ENCODE results near the gene ACOT11. TPM values are rescaled to one million over a fixed set of nuclear protein-coding genes. Genes with fewer than 3 reads are reported as not detected.

ACOT11 gene
- polyA plus RNA-seq, 1 of the 3 experiments (the other 2 are of a cell fraction) = 6.9 TPM

- TF ChIP-seq ZBTB33 (IDR thresholded peaks at IDR 0.05; ENCODE audit: borderline replicate concordance, low read depth) (no peak), RCOR1 (IDR thresholded peaks at IDR 0.05; ENCODE audit: low read length) (no peak), FOSL2 (IDR thresholded peaks at IDR 0.05; ENCODE audit: borderline replicate concordance, low read depth) (no peak), SMC3 (IDR thresholded peaks at IDR 0.05; ENCODE audit: low read depth, low read length) (no peak), MXI1 (IDR thresholded peaks at IDR 0.05; ENCODE audit: low read depth, low read length) (no peak), NRF1 (IDR thresholded peaks at IDR 0.05; ENCODE audit: low read depth, low read length) (no peak), PBX3 (IDR thresholded peaks at IDR 0.05) (no peak), FOXM1 (IDR thresholded peaks at IDR 0.05; ENCODE audit: low read depth) (no peak), TAF1 (IDR thresholded peaks at IDR 0.05; ENCODE audit: borderline replicate concordance, low read depth, low read length) (no peak), GATA2 (CRISPR knock-in tag; IDR thresholded peaks at IDR 0.05) (no peak), FOXJ3 (CRISPR knock-in tag; IDR thresholded peaks at IDR 0.05) (no peak), RFX5 (IDR thresholded peaks at IDR 0.05; ENCODE audit: low read length) (no peak), SIN3A (IDR thresholded peaks at IDR 0.05; ENCODE audit: borderline replicate concordance, low read depth, low read length) (no peak)
Measured at GRCh38 chr1:54567961-54568360, 19.9 kb downstream of the ACOT11 start (continued).

GRCh38 chr1:54569339-54569738 lies 21.3 kb downstream of the ACOT11 start:
- Histone ChIP-seq H3K9ac (no peak overlapping the region), H2AFZ (ENCODE audit: low read depth) (no peak overlapping the region), H3K4me3 (ENCODE audit: low read depth in 2 of 2, low read length in 1 of 2) (no peak overlapping the region), H3K79me2 (ENCODE audit: insufficient read depth) (no peaks in the 10 kb centered on the region), H3K27ac (ENCODE audit: low read depth in 2 of 2, low read length in 1 of 2) (0 out of 4 replicates have a peak overlapping the region, but pooled peaks of 1 of the 2 experiments have one; percentile 18), H3F3A (replicated peaks; ENCODE audit: insufficient read depth) (no peaks in the 10 kb centered on the region), H3K36me3 (replicated peaks in 1 of 2; ENCODE audit: control insufficient read depth in 1 of 2, insufficient read depth in 2 of 2, low read length in 1 of 2) (no peaks in the 10 kb centered on the region), H4K20me1 (ENCODE audit: insufficient read depth) (no peaks in the 10 kb centered on the region), H3K4me1 (ENCODE audit: control insufficient read depth in 1 of 2, insufficient read depth in 2 of 2, low read depth in 1 of 2, low read length in 1 of 2) (peaks cover 14 to 27% of the 10 kb centered on the region in 2 experiments; a peak in 2 of 4 replicates), H3K27me3 (ENCODE audit: insufficient read depth) (no peaks in the 10 kb centered on the region), H3K4me2 (no peak overlapping the region), H3K9me3 (no peaks in the 10 kb centered on the region), H3K9me2 (no peaks in the 10 kb centered on the region)
- POLR2A ChIA-PET = no interaction called here
- TF ChIP-seq RFX5 (IDR thresholded peaks at IDR 0.05; ENCODE audit: low read length) = no peak
- no peak for TF ChIP-seq USF2 (IDR thresholded peaks at IDR 0.05; ENCODE audit: borderline replicate concordance, low read depth, low read length)
- no peak for TF ChIP-seq FOXJ3 (CRISPR knock-in tag; IDR thresholded peaks at IDR 0.05)
- no peak for TF ChIP-seq PBX3 (IDR thresholded peaks at IDR 0.05)
- TF ChIP-seq SIN3A (IDR thresholded peaks at IDR 0.05; ENCODE audit: borderline replicate concordance, low read depth, low read length) = no peak
- no peak for TF ChIP-seq ELF1 (IDR thresholded peaks at IDR 0.05)
- no peak for TF ChIP-seq FOXM1 (IDR thresholded peaks at IDR 0.05; ENCODE audit: low read depth)
- no peak for TF ChIP-seq MXI1 (IDR thresholded peaks at IDR 0.05; ENCODE audit: low read depth, low read length)
- no peak for TF ChIP-seq POLR2AphosphoS5 (IDR thresholded peaks at IDR 0.05; ENCODE audit: low read depth, low read length)
- TF ChIP-seq SMC3 (IDR thresholded peaks at IDR 0.05; ENCODE audit: low read depth, low read length) = no peak
- no peak for TF ChIP-seq GABPA (IDR thresholded peaks at IDR 0.05; ENCODE audit: low read depth)
- no peak for TF ChIP-seq RAD21 (IDR thresholded peaks at IDR 0.05; ENCODE audit: low read length)
- TF ChIP-seq RCOR1 (IDR thresholded peaks at IDR 0.05; ENCODE audit: low read length) = no peak
- no peak for TF ChIP-seq JUND (IDR thresholded peaks at IDR 0.05)
- TF ChIP-seq MAX (IDR thresholded peaks at IDR 0.05; ENCODE audit: low read depth) = no peak
- TF ChIP-seq CHD2 (IDR thresholded peaks at IDR 0.05; ENCODE audit: low read length, partially characterized antibody) = no peak
- no peak for DNase-seq
- CTCF ChIA-PET = interaction anchor here (1.0 to 4.8 kb wide), 3 partner anchors 22 to 453 kb away, joined by 3 to 40 read pairs (median 3); partner anchors contain the start of gene ACOT11
- 78% methylated on average over 4 of the region's 4 CpGs for WGBS (ENCODE audit: low lambda C conversion rate)
